Measurements from ENCODE around the gene RPA1. TPM values are rescaled to one million over a fixed set of nuclear protein-coding genes. Genes with fewer than 3 reads are reported as not detected.

Gene RPA1
- total and polyA plus RNA-seq, 4 donors = 9.2 to 29.5 (median 11.9) TPM

DNA sequence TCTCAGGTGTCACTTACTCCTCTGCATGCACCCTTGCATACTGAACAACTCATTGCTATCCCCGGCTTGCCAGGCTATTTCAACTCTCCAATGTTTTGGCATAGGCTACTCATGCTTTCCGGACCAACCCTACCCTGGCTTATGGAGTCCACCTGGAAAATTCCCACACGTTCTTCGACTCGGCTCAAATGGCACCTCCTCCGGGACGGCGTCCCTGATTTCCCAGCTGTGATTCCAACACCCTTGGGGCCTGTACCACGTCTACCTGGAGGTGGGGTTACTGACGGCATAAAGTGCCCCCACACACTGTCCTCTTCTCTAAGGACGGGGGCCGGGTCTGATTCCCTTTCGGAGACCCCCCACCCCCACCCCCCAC lies 601 bp upstream of the RPA1 start:
- no peaks in the 10 kb centered on the region for H3K9me3 ChIP-seq (ENCODE audit: control insufficient read depth in 4 of 4, low read length in 3 of 4)
- WGBS = 1% methylated on average over 13 of the region's 13 CpGs
- peak overlapping the region; percentile 68 to 91 (median 79) for H3K4me3 ChIP-seq (ENCODE audit: low read depth in 1 of 3, low read length in 3 of 3)
- H3K27ac ChIP-seq (ENCODE audit: low read depth in 1 of 2, low read length in 2 of 2) = peak overlapping the region; percentile 5 to 80
- no peaks in the 10 kb centered on the region for H3K27me3 ChIP-seq (ENCODE audit: control insufficient read depth in 4 of 4, insufficient read depth in 4 of 4, low read length in 3 of 4)
- TF ChIP-seq, protein P1, sequence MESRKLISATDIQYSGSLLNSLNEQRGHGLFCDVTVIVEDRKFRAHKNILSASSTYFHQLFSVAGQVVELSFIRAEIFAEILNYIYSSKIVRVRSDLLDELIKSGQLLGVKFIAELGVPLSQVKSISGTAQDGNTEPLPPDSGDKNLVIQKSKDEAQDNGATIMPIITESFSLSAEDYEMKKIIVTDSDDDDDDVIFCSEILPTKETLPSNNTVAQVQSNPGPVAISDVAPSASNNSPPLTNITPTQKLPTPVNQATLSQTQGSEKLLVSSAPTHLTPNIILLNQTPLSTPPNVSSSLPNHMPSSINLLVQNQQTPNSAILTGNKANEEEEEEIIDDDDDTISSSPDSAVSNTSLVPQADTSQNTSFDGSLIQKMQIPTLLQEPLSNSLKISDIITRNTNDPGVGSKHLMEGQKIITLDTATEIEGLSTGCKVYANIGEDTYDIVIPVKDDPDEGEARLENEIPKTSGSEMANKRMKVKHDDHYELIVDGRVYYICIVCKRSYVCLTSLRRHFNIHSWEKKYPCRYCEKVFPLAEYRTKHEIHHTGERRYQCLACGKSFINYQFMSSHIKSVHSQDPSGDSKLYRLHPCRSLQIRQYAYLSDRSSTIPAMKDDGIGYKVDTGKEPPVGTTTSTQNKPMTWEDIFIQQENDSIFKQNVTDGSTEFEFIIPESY (IDR thresholded peaks at IDR 0.05) = no peak
- TF ChIP-seq NR2F2 (IDR thresholded peaks at IDR 0.05) (no peak), EGR1 (IDR thresholded peaks at IDR 0.05; ENCODE audit: low read depth in 2 of 2) (no peak), RAD21 (IDR thresholded peaks at IDR 0.05) (no peak), HNF4A (conservative IDR thresholded peaks at IDR 0.05) (no peak)
- peak overlapping the region in 1 of 2 donors; percentile 60 for H3K9ac ChIP-seq (ENCODE audit: low read depth in 1 of 2, low read length in 2 of 2)
- peaks cover 0 to 8% (median 3%) of the 10 kb centered on the region in 4 donors for H3K36me3 ChIP-seq (ENCODE audit: control insufficient read depth in 4 of 4, insufficient read depth in 3 of 4, low read depth in 1 of 4, low read length in 3 of 4)
- peaks cover 0 to 18% (median 15%) of the 10 kb centered on the region in 4 donors for H3K4me1 ChIP-seq (ENCODE audit: control insufficient read depth in 4 of 4, insufficient read depth in 4 of 4, low read length in 3 of 4)
- no peak for DNase-seq (ENCODE audit: low spot score)

- no peaks in the 10 kb centered on the region for H3K27me3 ChIP-seq (ENCODE audit: control insufficient read depth in 4 of 4, insufficient read depth in 4 of 4, low read length in 3 of 4)
- H3K36me3 ChIP-seq (ENCODE audit: control insufficient read depth in 4 of 4, insufficient read depth in 3 of 4, low read depth in 1 of 4, low read length in 3 of 4) = peaks cover 0 to 4% (median 1%) of the 10 kb centered on the region in 4 donors
- peak overlapping the region; percentile 68 to 91 (median 79) for H3K4me3 ChIP-seq (ENCODE audit: low read depth in 1 of 3, low read length in 3 of 3)
- no peak for DNase-seq (ENCODE audit: low spot score)
- WGBS = under 1% methylated on average over 11 of the region's 11 CpGs
- H3K4me1 ChIP-seq (ENCODE audit: control insufficient read depth in 4 of 4, insufficient read depth in 4 of 4, low read length in 3 of 4) = peaks cover 0 to 18% (median 15%) of the 10 kb centered on the region in 4 donors
- peak overlapping the region; percentile 62 to 80 for H3K27ac ChIP-seq (ENCODE audit: low read depth in 1 of 2, low read length in 2 of 2)
- TF ChIP-seq SP1 (IDR thresholded peaks at IDR 0.05) = no peak
- TF ChIP-seq EGR1 (IDR thresholded peaks at IDR 0.05; ENCODE audit: low read depth in 2 of 2) = no peak
- TF ChIP-seq RXRA (IDR thresholded peaks at IDR 0.05) = no peak
- TF ChIP-seq, protein P1 (IDR thresholded peaks at IDR 0.05) = no peak
- no peak for TF ChIP-seq NR2F2 (IDR thresholded peaks at IDR 0.05)
- no peak for TF ChIP-seq MAX (IDR thresholded peaks at IDR 0.05)
- no peak for TF ChIP-seq FOXA1 (IDR thresholded peaks at IDR 0.05)
- no peak for TF ChIP-seq JUND (IDR thresholded peaks at IDR 0.05)
- TF ChIP-seq, protein P2, sequence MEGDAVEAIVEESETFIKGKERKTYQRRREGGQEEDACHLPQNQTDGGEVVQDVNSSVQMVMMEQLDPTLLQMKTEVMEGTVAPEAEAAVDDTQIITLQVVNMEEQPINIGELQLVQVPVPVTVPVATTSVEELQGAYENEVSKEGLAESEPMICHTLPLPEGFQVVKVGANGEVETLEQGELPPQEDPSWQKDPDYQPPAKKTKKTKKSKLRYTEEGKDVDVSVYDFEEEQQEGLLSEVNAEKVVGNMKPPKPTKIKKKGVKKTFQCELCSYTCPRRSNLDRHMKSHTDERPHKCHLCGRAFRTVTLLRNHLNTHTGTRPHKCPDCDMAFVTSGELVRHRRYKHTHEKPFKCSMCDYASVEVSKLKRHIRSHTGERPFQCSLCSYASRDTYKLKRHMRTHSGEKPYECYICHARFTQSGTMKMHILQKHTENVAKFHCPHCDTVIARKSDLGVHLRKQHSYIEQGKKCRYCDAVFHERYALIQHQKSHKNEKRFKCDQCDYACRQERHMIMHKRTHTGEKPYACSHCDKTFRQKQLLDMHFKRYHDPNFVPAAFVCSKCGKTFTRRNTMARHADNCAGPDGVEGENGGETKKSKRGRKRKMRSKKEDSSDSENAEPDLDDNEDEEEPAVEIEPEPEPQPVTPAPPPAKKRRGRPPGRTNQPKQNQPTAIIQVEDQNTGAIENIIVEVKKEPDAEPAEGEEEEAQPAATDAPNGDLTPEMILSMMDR (IDR thresholded peaks at IDR 0.05; ENCODE audit: low read depth, low read length, missing input control) = no peak
- no peak for TF ChIP-seq TAF1 (conservative IDR thresholded peaks at IDR 0.05)
- no peak for TF ChIP-seq ATF3 (IDR thresholded peaks at IDR 0.05)
- TF ChIP-seq GABPA (IDR thresholded peaks at IDR 0.05 in 1 of 2, conservative IDR thresholded peaks at IDR 0.05 in 1 of 2) = no peak
- no peak for TF ChIP-seq HNF4A (conservative IDR thresholded peaks at IDR 0.05)
- no peak for TF ChIP-seq RAD21 (IDR thresholded peaks at IDR 0.05)
- no peak for TF ChIP-seq HNF4G (IDR thresholded peaks at IDR 0.05)
- TF ChIP-seq FOXA2 (IDR thresholded peaks at IDR 0.05) = no peak
- TF ChIP-seq REST (IDR thresholded peaks at IDR 0.05) = no peak
- TF ChIP-seq YY1 (IDR thresholded peaks at IDR 0.05) = no peak
- peak overlapping the region; percentile 43 to 85 for H3K9ac ChIP-seq (ENCODE audit: low read depth in 1 of 2, low read length in 2 of 2)
- no peaks in the 10 kb centered on the region for H3K9me3 ChIP-seq (ENCODE audit: control insufficient read depth in 4 of 4, low read length in 3 of 4)
Observed at GRCh38 chr17:1830288-1830687, 483 bp downstream of the RPA1 start.
